ENCODE data around the gene DISC1. TPM values are rescaled to one million over a fixed set of nuclear protein-coding genes. Genes with fewer than 3 reads are reported as not detected.

Gene DISC1
- total and polyA plus RNA-seq, 2 experiments from 2014 or later, result 2.1 to 6.5 TPM

- Histone ChIP-seq H3K4me2 (no peak overlapping the region), H2AFZ (no peak overlapping the region), H3F3A (replicated peaks; ENCODE audit: low read depth) (no peaks in the 10 kb centered on the region), H3K27ac (ENCODE audit: low read depth) (no peak overlapping the region), H3K9me2 (ENCODE audit: insufficient read depth) (peaks cover 7% of the 10 kb centered on the region), H3K4me3 (no peak overlapping the region), H3K79me2 (replicated peaks; ENCODE audit: insufficient read depth) (no peaks in the 10 kb centered on the region), H4K20me1 (replicated peaks; ENCODE audit: insufficient read depth) (no peaks in the 10 kb centered on the region; the same call in 1 of the 2 replicates), H3K36me3 (ENCODE audit: insufficient read depth) (no peaks in the 10 kb centered on the region), H3K27me3 (ENCODE audit: insufficient read depth) (no peaks in the 10 kb centered on the region), H3K4me1 (ENCODE audit: insufficient read depth) (no peaks in the 10 kb centered on the region)
- ATAC-seq, result no peak
- Mint-ChIP-seq H3K27ac (no peak overlapping the region), H3K9me3 (no peaks in the 10 kb centered on the region), H3K4me3 (no peak overlapping the region), H3K36me3 (ENCODE audit: low read depth) (no peaks in the 10 kb centered on the region), H3K27me3 (ENCODE audit: insufficient read depth, low read depth, poor library complexity) (no peaks in the 10 kb centered on the region), H3K4me1 (peaks cover 6% of the 10 kb centered on the region; the same call in 1 of the 3 replicates)
- no peak for DNase-seq (ENCODE audit: low spot score)
- TF ChIP-seq NANOG (IDR thresholded peaks at IDR 0.05; ENCODE audit: borderline replicate concordance) (no peak), JUNB (IDR thresholded peaks at IDR 0.05; ENCODE audit: unreplicated experiment) (no peak), ZNF331 (CRISPR knock-in tag; IDR thresholded peaks at IDR 0.05; ENCODE audit: low read depth) (no peak), REST (IDR thresholded peaks at IDR 0.05; ENCODE audit: unreplicated experiment) (no peak), ZNF114 (CRISPR knock-in tag; IDR thresholded peaks at IDR 0.05) (no peak)
These were observed 191.7 kb downstream of the DISC1 start for GRCh38 chr1:231818337-231818736.

GRCh38 chr1:231821281-231821680 is 194.7 kb downstream of the DISC1 start:
- no peaks in the 10 kb centered on the region for H3K79me2 ChIP-seq (replicated peaks; ENCODE audit: insufficient read depth)
- H3F3A ChIP-seq (replicated peaks; ENCODE audit: low read depth), result no peaks in the 10 kb centered on the region
- no peak overlapping the region for H3K4me3 ChIP-seq
- peaks cover 2% of the 10 kb centered on the region for H3K27me3 Mint-ChIP-seq (ENCODE audit: insufficient read depth, low read depth, poor library complexity)
- H3K4me2 ChIP-seq, result no peak overlapping the region
- H3K27me3 ChIP-seq (ENCODE audit: insufficient read depth), result no peaks in the 10 kb centered on the region
- no peaks in the 10 kb centered on the region for H3K36me3 Mint-ChIP-seq (ENCODE audit: low read depth)
- H3K27ac ChIP-seq (ENCODE audit: low read depth), result no peak overlapping the region
- ATAC-seq, result no peak
- no peak for DNase-seq (ENCODE audit: low spot score)
- H4K20me1 ChIP-seq (replicated peaks; ENCODE audit: insufficient read depth), result no peaks in the 10 kb centered on the region; the same call in 1 of the 2 replicates
- no peak overlapping the region for H2AFZ ChIP-seq
- H3K9me3 Mint-ChIP-seq, result no peaks in the 10 kb centered on the region
- H3K4me1 Mint-ChIP-seq, result peaks cover 6% of the 10 kb centered on the region; the same call in 1 of the 3 replicates
- H3K36me3 ChIP-seq (ENCODE audit: insufficient read depth), result no peaks in the 10 kb centered on the region
- H3K9me2 ChIP-seq (ENCODE audit: insufficient read depth), result peaks cover 7% of the 10 kb centered on the region; the same call in 1 of the 2 replicates
- H3K4me3 Mint-ChIP-seq, result no peak overlapping the region
- no peak overlapping the region for H3K27ac Mint-ChIP-seq
- H3K4me1 ChIP-seq (ENCODE audit: insufficient read depth), result no peaks in the 10 kb centered on the region
- TF ChIP-seq JUNB (IDR thresholded peaks at IDR 0.05; ENCODE audit: unreplicated experiment) (no peak), CREB1 (CRISPR knock-in tag; IDR thresholded peaks at IDR 0.05; ENCODE audit: low read depth) (no peak), CTCF (conservative IDR thresholded peaks at IDR 0.05; ENCODE audit: low read depth in 2 of 2) (no peak), NANOG (IDR thresholded peaks at IDR 0.05; ENCODE audit: borderline replicate concordance) (no peak), ZNF462 (CRISPR knock-in tag; IDR thresholded peaks at IDR 0.05) (no peak), ZNF331 (CRISPR knock-in tag; IDR thresholded peaks at IDR 0.05; ENCODE audit: low read depth) (no peak)
